CD4-positive, alpha-beta T cell treated with Interleukin-15 for 4 hours (primary cell): ENCODE results near the gene IDH3B.
"Not testable (repeated sequence)": the region's sequence is repeated elsewhere in the genome, so short reads cannot be mapped to it uniquely, and the experiment has no call there.

Source experiments
- DNase-seq: peaks from one replicate; pipeline ENCODE4 v3.0.0-alpha.2; 2020; ENCODE audit warnings: low spot score

The IDH3B gene

DNA sequence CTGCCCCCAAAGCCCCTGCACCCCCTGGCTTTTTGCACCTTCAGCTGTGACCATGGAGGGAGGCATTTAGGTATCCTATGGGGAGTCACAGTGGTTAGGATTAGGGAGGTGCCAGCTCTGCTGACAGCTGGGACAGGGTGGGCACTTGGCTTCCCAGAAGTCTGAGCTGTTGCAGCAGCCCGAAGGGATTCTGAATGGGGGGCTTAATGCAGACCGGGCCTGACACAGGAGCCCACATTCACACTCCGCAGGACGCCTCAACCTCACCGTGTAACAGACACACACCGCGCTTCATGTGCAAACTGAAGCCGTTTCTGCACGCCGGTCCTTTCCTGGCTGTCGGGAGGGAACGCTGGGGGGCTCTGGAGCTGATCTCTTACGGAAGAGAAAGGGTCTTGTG is 30.5 kb upstream of the IDH3B start:
- DNase-seq, result no peak

GRCh38 chr20:2694008-2694471 is 30.0 kb upstream of the IDH3B start:
- DNase-seq, result no peak

DNA sequence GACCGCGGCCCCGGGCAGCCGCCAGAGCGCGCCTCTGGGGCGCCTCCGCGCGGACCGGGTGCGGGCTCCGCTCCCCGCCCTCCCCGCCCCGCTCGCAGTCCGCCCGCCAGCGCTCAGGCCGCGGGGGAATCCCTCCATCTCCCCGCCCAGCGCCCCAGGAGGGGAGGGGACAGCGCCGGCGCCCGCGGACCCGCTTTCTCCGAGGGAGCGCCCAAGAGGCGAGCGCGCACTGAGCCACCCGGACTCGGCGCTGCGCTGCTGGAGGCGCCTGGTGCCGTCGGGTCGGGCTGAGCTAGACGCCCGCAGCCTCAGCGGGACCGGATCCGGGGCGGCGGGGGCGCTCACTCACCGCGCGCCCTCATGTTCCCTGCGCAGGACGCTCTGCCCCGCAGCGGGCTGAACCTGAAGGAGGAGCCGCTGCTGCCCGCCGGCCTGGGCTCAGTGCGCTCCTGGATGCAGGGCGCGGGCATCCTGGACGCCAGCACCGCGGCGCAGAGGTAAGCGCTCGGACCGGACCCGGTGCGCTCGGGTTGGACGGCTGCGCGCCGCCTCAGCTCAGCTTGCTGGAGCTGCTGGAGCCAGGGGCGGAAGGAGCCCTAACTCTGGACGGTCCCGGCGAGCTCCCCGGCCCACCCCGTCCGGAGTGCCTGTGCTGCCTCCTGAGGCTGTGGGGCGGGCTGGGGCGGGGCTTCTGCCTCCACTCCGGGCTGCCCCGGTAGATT is 29.4 kb upstream of the IDH3B start:
- peak; percentile 40 for DNase-seq

- peak; percentile 7 for DNase-seq
These were observed 28.9 kb upstream of the IDH3B start for GRCh38 chr20:2692886-2693285.

GRCh38 chr20:2692036-2692885 is 28.2 kb upstream of the IDH3B start, which contains the start of gene EBF4:
TSS of gene EBF4 (plus strand) at chr20:2692780. CDS start at chr20:2693646, 866 bp downstream.
- DNase-seq, result peak; percentile 7

GRCh38 chr20:2691663-2692035 is 27.6 kb upstream of the IDH3B start:
- DNase-seq, result no peak

- DNase-seq, result no peak
These were observed 27.1 kb upstream of the IDH3B start for GRCh38 chr20:2691127-2691526.

DNA sequence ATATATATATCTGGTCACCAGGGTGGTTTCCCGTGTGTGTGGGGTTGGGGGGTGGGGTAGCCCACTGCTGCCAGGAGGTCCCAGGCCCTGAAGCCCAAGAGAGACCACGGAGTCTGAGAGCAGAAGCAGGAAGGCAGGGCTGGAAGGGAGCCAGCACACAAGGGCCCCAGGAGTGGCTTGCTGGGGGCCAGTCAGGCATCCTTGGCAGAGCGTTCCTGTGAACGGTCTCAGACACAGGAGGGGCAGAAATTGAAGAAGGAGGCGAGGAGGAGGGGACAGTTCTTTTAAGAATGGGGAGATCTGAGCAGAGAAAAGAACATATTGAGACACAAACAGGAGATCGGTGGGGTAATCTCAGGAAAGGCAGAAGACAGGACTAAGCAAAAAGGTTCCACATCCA is 26.7 kb upstream of the IDH3B start:
- DNase-seq, result no peak

DNA sequence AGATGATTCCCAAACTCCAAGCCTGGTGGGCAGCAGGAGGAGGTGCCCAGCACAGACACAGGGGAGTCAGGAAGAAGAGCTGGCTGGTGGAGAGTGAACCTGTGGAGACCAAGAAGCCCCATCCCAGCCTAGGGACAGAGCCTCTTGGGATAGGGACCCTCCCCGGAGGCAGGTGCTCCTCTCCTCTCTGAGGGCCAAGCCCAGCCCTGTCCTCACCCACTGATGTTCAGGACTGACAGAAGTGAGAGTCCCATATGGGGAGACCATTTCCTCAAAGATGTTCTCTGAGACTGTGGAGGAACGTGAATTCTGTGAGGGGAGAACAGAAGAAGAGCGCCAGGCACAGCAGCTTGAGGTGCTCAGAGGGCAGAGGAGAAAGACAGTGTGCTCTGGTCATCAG is 26.2 kb upstream of the IDH3B start:
- no peak for DNase-seq

DNA sequence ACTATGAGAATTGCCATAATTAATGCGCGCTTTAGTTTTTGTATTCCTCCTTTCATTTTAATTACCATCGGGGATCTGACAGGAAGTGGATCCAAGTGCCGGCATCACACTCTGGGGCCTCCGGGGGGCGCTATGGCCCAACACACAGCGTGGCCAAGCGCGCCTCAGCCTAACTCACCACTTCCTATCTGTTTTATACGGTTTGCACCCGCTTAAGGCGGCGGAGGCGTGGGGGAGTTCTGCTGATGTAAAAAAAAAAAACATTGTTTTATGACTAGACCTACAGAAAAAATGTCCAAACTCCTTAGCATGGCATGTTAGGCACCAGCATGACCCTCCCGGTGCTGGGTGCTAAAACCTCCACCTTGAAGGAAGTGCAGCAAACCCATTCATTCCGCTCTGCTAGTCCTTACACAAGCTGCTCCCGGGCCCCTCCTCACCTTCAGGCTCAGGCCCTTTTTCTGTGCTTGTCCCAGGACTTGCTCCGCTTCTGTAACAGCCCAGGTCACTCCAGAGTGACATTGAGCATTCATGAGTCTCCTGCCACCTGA is 24.1 kb upstream of the IDH3B start:
- peak; percentile 73 for DNase-seq

GRCh38 chr20:2687514-2687913 is 23.5 kb upstream of the IDH3B start:
- no peak for DNase-seq

- DNase-seq, result not testable (repeated sequence)
These were observed 20.8 kb upstream of the IDH3B start for GRCh38 chr20:2684817-2685216.

DNA sequence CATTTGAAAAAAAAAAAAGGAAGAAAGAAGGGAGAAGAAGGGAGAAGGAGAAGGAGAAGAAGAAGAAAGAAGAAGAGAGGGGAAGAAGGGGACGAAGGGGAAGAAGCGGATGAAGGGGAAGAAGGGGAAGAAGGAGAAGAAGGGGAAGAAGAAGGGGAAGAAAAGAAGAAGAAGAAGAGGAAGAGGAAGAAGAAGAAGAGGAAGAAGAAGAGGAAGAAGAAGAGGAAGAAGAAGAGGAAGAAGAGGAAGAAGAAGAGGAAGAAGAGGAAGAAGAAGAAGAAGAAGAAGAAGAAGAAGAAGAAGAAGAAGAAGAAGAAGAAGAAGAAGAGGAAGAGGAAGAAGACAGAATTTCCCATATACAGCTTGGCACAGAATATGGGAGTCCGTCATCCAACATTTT is 18.0 kb upstream of the IDH3B start:
- DNase-seq, result not testable (repeated sequence)

DNA sequence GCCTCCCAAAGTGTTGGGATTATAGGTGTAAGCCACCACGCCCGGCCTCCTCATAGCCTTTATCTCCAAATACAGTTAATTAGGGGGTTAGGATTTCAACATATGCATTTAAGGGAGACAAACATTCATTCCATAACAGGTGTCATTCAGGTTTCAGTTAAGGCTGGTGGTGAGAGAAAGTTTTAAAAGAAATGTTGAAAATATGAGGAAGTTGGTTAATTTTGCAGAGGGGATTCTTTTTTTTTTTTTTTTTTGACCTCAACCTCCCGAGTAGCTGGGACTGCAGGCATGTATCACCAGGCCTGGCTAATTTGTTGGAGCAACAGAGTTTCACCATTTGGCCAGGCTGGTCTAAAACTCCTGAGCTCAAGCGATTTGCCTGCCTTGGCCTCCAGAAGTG is 16.0 kb upstream of the IDH3B start:
- DNase-seq, result no peak

DNA sequence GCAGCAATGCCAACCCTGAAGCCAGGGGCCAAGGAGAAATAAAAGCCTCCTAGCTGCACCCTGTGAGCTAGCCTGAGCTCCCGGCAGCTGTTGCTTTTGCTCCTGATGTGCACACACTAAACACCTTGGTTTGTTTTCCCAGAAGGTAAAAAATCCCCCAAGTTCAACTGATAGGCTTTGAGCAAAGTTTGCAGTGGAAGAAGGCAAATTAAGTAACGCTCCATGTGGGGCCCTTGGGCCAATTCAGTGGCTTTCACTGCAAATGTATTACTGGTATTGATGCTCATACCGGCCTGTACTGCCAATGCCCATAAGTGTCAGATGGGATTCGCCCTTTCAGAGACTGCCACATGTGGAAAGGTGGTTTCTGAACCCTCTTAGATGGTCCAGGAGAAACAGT is 9.4 kb upstream of the IDH3B start:
- DNase-seq, result no peak

DNA sequence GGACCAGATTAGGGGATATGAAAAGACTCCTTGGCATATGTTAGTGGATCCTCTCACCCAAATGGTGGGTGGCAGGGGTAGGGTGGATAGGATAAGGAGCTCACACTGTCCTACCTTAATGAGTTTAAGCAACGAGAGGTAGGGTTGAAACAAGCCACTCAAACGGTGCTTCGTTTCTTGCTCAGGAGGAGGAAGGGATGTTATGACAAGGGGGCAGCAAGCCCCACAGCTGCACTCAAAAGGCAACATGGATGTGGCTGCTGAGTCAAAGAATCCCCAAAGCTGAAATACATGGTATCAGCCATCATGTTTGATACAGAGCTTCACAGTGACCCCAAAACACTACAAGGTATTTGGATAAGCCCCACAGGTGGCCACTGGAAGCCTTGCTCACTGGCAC is 8.4 kb upstream of the IDH3B start:
- no peak for DNase-seq

GRCh38 chr20:2671977-2672376 is 8.0 kb upstream of the IDH3B start:
- no peak for DNase-seq

GRCh38 chr20:2663364-2663886 is 591 bp downstream of the IDH3B start:
- no peak for DNase-seq

GRCh38 chr20:2659547-2659946 is 4.5 kb downstream of the IDH3B start:
- DNase-seq, result no peak

DNA sequence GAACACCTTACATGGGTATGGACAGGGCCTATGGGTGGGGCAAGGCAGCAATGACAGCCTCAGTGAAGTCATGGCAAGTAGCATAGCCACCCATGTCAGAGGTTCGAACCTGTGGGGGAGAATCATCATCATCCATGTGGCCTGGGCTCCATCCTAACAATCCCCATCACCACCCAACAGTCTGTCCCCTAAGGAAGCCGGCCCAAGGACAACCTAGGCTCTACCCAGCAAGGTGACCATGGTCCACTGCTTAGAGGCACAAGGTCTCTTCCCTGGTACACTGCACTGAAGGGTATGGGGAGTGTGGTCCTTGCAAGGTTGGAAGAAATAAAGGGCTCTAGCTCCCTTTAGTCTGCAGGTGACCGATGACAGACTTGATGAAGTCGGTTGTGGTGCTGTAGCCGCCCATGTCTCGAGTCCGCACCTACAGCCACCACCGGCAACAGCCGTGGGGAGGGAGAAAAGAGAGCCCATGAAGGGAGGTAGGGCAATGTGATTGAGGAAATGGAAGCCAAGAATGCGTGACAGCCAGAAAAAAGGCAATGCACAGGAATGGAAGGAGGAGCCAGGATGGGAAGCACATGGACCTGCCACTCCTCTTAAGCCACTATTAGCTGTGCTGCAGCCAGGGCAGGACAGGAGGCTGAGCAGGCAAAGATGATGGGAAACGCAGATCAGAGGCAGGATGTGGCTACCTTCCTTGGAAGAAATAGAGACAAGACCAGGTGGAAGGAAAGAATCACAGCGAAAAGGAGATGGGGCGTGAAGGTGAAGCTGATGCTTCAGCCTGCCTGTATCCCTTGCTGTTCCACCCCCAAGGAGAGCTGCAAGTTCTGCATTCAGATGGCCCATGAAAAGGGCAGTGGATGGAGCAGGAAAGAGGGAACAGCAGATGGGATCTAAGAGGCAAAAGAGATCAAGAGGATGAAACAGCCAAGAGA is 5.3 kb downstream of the IDH3B start:
- DNase-seq, result no peak

GRCh38 chr20:2657674-2658073 is 6.3 kb downstream of the IDH3B start:
- no peak for DNase-seq

DNA sequence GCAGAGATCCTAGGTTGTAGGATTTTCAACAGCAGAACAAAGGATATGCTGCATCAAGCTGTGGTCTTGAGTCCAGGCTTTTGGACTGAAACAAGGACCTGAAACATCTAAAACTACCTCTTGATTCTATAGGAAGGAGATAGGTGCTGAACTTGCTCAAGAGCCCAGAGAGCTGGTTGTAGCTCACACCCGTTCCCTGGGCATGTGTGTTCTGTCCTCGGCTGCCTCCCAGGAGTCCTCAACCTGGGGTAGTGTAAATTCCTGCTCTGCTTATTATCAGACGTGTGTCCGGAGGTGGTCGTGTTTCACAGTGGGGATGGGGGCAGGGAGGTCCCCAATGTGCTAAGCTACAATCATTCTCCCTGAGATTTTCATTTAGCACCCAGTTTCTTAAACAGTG is 6.8 kb downstream of the IDH3B start:
- DNase-seq, result no peak
